CD4-positive, alpha-beta T cell treated with Interleukin-4 for 1 hour (primary cell): ENCODE results near the gene TP53I11.
A peak's percentile ranks its signal among the peaks of the same experiment; 100 is the strongest.

Experiments
- DNase-seq, 2 donors: peaks; one replicate each; pipeline ENCODE4 v3.0.0-alpha.2; 2020 to 2022

TP53I11 gene

DNA sequence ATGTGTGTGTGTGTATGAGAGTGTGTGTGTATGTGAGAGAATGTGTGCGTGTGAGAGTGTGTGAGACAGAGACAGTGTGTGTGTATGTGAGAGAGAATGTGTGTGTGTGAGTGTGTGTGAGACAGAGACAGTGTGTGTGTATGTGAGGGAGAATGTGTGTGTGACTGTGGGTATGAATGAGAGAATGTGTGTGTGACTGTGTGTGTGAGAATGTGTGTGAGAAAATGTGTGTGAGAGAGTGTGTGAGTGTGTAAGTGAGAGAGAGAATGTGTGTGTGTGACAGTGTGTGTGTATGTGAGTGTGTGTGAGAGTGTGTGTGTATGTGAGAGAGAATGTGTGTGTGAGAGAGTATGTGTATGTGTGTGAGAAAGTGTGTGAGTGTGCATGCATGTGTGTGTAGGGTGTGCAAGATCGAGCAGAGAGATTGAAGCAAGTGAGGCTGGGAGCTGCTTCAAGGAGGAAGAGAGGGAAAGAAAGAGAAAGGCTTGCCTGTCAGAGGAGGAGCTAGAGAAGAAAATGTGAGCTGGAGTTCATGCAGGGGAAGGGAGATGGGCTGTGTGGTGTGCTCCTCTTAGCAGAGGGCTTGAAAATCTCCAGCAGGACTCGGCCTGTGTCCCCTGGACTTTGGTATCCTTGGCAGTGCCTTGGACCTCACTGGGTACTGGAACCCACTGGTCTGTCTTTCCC lies 27.7 kb upstream of the TP53I11 start:
- no peak for DNase-seq

- DNase-seq, result peak in 1 of 2 donors; percentile 30
Observed at GRCh38 chr11:44977493-44977984, 26.9 kb upstream of the TP53I11 start.

- no peak for DNase-seq
Observed at GRCh38 chr11:44976576-44976975, 25.9 kb upstream of the TP53I11 start.

GRCh38 chr11:44974402-44975000 lies 23.8 kb upstream of the TP53I11 start:
- no peak for DNase-seq

- DNase-seq, result no peak
Observed at GRCh38 chr11:44973632-44974401, 23.1 kb upstream of the TP53I11 start.

DNA sequence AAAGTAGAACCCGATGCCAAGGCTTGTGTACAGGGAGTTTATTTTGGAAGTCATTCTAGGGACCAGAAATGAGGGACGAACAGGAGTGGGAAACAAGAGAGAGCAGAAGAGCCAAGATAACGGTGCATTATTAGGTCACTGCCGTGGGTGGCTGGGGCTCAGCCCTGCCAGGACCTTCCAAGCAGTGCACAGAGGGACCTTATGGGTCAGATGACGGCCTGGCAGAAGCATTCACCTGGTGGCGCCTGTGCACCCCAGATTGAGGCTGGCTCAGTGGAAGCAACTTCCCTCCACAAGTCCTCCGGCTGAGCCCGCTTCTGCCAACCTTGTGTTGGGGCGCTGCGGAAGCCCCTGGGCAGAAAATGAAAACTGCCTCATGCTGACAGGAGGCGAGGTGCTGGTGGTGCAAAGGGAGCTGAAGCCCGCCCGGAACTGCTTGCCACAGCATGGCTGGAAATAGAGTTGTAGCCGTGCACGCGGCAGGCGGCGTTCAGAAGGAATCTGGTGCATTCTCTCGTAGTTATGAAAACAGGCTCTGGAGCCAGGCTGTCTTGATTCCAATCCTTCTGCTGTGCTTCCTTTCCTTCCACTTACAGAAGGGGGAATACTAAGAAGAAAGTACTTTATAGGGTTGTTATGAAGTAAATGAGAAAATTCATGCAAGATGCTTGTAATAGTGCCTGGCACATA lies 22.2 kb upstream of the TP53I11 start:
- DNase-seq, result no peak

- no peak for DNase-seq
Observed at GRCh38 chr11:44971185-44971584, 20.5 kb upstream of the TP53I11 start.

- no peak for DNase-seq
Observed at GRCh38 chr11:44970293-44970692, 19.6 kb upstream of the TP53I11 start.

DNA sequence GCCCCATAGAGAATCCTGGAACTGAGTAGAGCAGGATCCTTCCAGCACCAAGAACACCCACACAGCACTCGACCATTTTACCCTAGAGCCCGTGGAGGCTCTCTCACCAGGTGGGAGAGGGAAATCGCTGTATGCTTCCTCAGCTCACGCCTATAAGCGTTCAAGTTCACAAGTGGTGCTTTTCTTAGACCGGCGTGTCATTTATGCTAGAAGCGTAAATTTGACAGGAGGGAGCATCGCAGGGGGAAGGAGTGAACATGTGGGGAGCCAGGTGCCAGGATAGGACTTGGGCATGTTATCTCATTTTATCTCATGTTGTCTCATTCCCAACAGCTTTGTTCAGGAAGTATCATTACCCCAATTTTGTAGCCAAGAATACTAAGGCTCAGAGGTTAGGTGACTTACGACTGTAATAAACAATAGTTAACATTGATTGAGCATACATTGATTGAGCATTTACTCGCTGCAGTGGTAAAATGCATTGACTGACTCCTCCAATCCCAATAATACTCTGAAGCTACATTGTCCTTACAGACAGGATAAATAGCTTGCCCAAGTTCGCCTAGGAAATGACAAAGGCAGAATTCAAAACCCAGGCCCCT lies 19.1 kb upstream of the TP53I11 start:
- DNase-seq, result no peak

DNA sequence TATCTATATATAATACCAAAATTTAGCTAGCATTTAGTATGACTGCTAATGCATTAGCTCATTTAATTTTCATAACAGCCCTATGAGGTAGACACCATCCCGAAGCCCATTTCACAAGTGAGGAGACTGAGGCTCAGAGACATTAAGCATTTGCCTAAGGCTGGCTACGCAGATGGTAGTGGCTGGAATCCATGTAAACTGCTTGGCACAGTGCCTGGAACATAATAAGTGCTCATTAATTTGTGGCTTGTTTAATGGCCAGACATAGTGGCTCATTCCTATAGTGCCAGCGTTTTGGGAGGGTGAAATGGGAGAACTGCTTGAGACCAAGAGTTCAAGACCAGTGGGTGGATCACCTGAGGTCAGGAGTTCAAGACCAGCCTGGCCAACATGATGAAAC lies 17.8 kb upstream of the TP53I11 start:
- DNase-seq, result no peak

DNA sequence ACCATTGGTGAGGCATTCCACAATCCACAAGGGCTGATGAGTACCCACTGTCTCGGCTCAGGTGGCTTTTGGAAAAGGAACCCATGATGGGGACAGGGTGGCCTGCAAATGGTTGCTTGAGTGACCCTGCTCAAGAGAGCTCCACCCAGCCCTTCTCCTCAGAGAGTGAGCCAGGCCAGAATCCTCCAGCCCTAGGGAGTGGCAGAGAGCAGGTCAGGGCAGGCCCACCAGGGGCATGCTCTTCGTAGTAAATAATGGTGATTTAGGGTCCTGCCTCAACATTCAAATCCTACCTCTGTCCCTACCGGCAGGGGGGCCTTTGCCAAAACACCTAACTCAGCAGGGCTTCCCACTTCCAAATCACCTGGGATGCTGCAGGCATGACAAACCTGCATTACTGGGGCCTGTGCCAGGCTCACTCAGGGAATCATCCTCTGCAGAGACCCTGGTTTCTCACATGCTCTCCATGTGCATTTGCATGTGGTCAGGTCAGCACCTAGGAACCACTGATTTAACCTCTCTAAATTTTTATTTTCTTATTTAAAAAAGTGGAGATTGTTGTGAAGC lies 17.3 kb upstream of the TP53I11 start:
- no peak for DNase-seq

DNA sequence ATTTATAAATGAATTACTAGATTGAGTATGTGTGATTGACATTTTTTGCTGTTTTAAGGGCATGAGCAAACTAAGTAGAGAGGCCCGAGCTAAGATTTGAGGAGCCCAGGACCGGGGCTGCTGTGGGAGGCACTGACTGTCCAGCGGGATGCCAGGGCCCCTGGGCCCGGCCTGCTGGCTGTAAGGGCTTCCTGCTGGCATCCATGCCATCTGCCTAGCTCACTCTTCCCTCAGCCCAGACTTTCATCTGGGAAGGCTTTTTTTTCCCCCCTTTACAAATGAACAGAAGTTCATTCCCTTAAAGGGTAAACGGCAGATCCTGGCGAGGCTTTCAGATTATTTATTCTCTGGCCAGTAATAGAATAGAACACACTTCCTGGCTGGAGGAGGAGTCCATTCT lies 16.0 kb upstream of the TP53I11 start:
- DNase-seq, result no peak

- no peak for DNase-seq
Observed at GRCh38 chr11:44964526-44965209, 14.0 kb upstream of the TP53I11 start.

DNA sequence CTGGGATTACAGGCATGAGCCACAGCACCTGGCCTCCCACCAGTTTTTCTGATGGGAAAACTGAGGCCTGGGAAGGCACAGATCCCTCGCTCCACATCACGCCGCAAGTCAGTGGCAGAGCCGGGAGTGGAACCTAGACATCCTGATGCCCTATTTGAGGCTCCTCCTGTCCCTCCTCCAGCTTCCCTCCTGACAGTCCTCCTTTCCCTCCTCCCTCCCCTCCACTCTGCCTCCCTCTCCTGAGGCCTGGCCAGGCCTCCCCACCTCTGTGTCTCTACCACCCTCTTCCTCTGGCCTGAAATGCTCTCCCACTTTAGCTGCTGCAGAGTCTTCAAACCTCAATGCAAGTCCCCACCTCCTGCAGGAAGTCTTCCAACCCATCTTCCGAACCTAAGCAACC lies 13.3 kb upstream of the TP53I11 start:
- no peak for DNase-seq

GRCh38 chr11:44963136-44963535 lies 12.5 kb upstream of the TP53I11 start:
- DNase-seq, result no peak

DNA sequence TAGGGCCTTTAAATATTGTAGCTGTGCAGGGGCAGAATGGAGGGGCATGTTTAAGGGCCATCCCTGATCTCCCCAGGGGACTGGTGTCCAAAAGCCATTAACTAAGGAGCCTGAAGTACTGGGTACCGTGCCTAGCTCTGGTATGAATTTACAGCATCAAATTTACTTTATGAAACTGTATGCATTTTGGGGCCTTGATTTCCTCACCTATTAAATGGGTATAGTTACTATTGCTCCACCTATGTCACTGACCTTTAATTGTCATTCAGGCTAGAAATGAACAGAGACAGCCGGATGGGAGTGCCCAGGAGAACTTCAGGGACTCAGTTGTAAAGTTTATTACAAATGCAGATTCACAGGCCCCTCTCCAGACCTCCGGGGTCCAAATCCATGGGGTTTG lies 11.8 kb upstream of the TP53I11 start:
- DNase-seq, result no peak

DNA sequence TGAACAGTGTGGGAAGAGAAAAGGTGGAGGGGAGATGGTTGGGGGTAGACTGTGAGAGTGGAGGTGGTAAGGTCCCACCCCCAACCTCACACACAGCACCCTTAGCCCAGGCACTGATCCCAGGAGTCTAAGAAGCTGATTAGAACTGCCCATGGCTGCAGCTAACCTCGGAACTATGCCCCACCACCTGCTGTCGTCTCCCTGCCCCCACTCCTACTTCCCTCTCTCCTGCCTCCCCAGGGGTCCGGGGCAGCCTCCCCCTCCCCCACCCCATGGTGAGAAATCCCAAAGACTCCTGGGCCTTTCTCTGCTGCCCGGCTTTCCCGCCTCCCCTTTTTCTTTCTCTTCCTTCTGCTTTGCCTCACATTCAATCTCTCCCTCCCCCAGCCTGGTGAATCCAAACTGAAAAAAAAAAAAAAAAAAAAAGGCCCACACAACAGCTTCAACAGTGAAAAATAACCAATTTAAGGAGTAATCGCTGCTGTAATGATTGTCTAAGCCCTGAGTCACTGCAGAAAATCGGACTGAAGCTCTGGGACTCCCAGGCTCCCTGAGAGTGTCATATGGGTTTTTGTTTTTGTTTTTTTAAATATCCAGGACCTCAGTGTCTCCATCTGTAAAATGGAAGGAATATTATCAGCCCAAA lies 9.6 kb upstream of the TP53I11 start:
- DNase-seq, result no peak

GRCh38 chr11:44959064-44959463 lies 8.4 kb upstream of the TP53I11 start:
- DNase-seq, result no peak

GRCh38 chr11:44957776-44958564 lies 7.3 kb upstream of the TP53I11 start:
- no peak for DNase-seq

GRCh38 chr11:44957040-44957515 lies 6.4 kb upstream of the TP53I11 start:
- DNase-seq, result no peak
